NT2/D1 (cell line): Measurements from ENCODE around the gene GFRA4.

Experiments
- YY1 ChIP-seq: IDR thresholded peaks from 2 replicates; pipeline ENCODE4 v1.6.1; 2011; ENCODE audit not compliant: insufficient read length, insufficient read depth
- ZNF274 ChIP-seq: IDR thresholded peaks from 2 replicates; pipeline ENCODE4 v1.6.1; 2011; ENCODE audit warnings: mild to moderate bottlenecking, low read depth, low read length

GRCh38 chr20:3686867-3687321 is 23.7 kb upstream of the GFRA4 start:
- no peak for TF ChIP-seq ZNF274
- no peak for TF ChIP-seq YY1
